GM19099 (cell line): ENCODE data around the gene ABLIM3.

Experiments used
- POLR2A ChIP-seq: IDR thresholded peaks from 3 replicates; pipeline ENCODE4 v1.6.1; 2011; ENCODE audit warnings: low read depth; ENCODE audit not compliant: insufficient read length; ENCODE audit errors: extremely low read depth

ABLIM3 gene

GRCh38 chr5:149215478-149216090 lies 74.3 kb downstream of the ABLIM3 start:
- no peak for TF ChIP-seq POLR2A

GRCh38 chr5:149216496-149216895 lies 75.2 kb downstream of the ABLIM3 start:
- no peak for TF ChIP-seq POLR2A

GRCh38 chr5:149217096-149217802 lies 76.0 kb downstream of the ABLIM3 start:
- no peak for TF ChIP-seq POLR2A

- no peak for TF ChIP-seq POLR2A
These were observed 76.5 kb downstream of the ABLIM3 start for GRCh38 chr5:149217803-149218155.

- TF ChIP-seq POLR2A: no peak
These were observed 78.3 kb downstream of the ABLIM3 start for GRCh38 chr5:149219584-149219983.

- TF ChIP-seq POLR2A: no peak
These were observed 79.5 kb downstream of the ABLIM3 start for GRCh38 chr5:149220750-149221149.

- no peak for TF ChIP-seq POLR2A
These were observed 80.0 kb downstream of the ABLIM3 start for GRCh38 chr5:149221326-149221725.

- TF ChIP-seq POLR2A: no peak
These were observed 80.5 kb downstream of the ABLIM3 start for GRCh38 chr5:149221731-149222342.

GRCh38 chr5:149223081-149223848 lies 82.0 kb downstream of the ABLIM3 start:
- no peak for TF ChIP-seq POLR2A

DNA sequence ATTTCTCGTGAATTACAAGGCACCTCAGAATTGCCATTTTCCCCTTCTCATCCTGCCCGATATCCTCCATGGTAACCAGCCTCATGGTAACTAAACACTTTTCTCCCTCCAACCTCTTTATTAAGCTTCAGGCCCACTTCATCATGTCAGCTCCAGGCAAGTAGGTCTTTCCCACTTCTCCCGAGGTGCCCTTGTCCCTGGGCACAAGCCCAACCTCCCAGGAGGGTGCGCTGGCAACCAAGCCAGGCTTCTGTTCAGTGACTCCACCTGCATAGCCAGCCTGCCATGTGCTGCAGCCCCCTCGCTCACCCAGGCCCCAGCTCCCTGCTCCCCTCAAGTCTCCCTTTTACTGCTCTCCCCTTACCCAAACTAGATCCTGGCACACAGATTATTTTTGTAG lies 83.0 kb downstream of the ABLIM3 start:
- no peak for TF ChIP-seq POLR2A

DNA sequence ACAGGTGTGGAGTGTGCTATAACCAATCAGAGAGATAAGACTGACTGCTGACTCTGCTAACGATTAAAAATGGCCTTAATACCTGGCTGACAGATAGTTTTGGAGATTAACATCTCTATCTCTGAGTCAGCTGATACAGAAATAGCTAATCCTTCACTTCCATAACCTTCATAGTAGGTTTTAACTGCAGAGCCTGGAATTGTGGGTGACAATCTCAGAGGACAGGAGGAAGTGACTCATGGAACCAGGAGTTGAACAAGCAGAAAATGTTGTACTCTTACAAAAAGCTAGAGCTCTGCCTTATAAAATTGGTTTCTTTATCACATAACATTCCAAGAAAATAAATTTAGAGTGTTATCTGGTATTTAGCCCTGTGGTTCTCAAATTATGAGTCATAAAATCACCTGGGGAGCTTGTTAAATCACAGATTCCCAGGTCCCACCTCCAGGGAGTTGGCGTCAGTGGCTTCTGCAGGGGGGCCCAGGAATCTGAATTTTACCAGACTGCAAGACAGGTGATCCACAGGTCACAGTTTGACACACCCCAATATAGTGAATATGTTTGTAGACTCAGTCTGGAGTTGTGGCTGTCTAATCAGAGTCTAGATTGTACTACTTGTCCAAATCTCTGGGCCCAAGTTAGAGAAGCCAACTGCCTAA lies 86.0 kb downstream of the ABLIM3 start:
- TF ChIP-seq POLR2A: no peak

DNA sequence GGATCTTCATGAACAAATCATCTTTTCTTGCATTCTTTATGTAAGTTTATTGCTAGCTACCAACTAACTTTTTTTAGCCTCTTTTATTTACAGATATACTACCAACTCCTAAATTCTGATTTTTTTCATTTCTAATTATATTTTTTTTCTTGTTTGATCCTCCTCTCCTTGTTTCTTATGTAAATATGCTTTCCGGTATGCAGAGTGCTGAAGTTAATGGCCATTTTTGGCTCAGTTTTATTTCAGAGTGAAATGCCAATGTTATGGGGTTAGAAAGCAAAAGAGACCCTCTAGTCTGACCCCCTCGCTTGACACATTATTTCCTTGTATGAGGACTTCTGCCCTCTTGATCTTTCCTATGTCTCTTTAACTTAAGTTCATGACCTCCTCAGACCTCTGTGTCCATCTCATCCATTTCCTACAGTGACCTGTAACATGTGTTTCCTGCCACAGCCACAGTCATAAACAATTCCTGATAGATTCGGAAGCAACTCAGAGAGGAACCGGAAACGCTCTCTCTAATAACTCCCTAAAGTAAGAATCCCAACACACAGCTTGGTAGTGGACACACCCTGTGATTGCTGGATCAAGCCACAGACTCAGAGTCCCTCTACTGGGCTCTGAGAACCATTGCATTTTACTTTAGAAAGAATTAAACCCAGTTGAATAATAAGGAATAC lies 87.5 kb downstream of the ABLIM3 start:
- no peak for TF ChIP-seq POLR2A

GRCh38 chr5:149229298-149229937 lies 88.1 kb downstream of the ABLIM3 start:
- no peak for TF ChIP-seq POLR2A

- no peak for TF ChIP-seq POLR2A
These were observed 94.5 kb downstream of the ABLIM3 start for GRCh38 chr5:149235841-149236240.
